ENCODE results near the gene IER5L. TPM values are rescaled to one million over a fixed set of nuclear protein-coding genes. Genes with fewer than 3 reads are reported as not detected.

The IER5L gene
- polyA plus RNA-seq, 1 donor (not counting 4 experiments of a cell fraction or from before 2014, with no cell fraction given) = 2.1 TPM

GRCh38 chr9:129194221-129194620 is 16.2 kb upstream of the IER5L start:
- FAIRE-seq = no peak
- H3K4me1 ChIP-seq (ENCODE audit: control insufficient read depth, extremely low read depth, insufficient read depth, low read length) = peaks cover 3% of the 10 kb centered on the region
- H3K27ac ChIP-seq (ENCODE audit: control insufficient read depth, insufficient read depth, low read length) = no peak overlapping the region

DNA sequence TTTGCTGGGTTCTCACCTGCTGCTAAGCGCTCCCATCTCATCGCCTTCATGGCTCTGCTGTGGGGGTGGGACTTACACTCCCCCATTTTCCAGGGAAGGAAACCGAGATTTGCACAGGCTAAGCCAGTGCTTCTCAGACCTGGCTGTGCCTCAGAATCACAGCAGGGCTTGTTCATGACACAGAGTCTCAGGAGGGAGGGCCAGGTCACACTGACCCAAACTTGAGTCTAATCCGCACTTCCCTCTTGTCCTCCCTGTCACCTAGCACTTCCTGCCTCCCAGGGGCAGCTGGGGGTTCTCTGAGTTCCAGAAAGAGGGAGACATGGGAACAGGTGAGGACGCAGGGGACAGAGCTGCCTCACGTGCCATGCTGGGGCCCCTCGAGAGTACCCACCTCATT is 15.6 kb upstream of the IER5L start:
- Histone ChIP-seq H3K4me3 (ENCODE audit: control insufficient read depth in 2 of 3, extremely low read depth in 1 of 3, insufficient read depth in 2 of 3, low read depth in 1 of 3, low read length in 3 of 3) (no peak overlapping the region), H3K9ac (ENCODE audit: control insufficient read depth, extremely low read depth, insufficient read depth, low read length) (no peak overlapping the region), H3K27ac (ENCODE audit: control insufficient read depth, insufficient read depth, low read length) (no peak overlapping the region), H4K20me1 (ENCODE audit: control insufficient read depth, extremely low read depth, insufficient read depth, low read length) (no peaks in the 10 kb centered on the region), H3K4me1 (ENCODE audit: control insufficient read depth, extremely low read depth, insufficient read depth, low read length) (peaks cover 2% of the 10 kb centered on the region), H3K36me3 (ENCODE audit: control insufficient read depth in 2 of 2, extremely low read depth in 1 of 2, insufficient read depth in 2 of 2, low read length in 2 of 2) (no peaks in the 10 kb centered on the region), H3K79me2 (ENCODE audit: control insufficient read depth, insufficient read depth, low read length) (no peaks in the 10 kb centered on the region), H3K9me3 (ENCODE audit: control insufficient read depth, low read depth, low read length) (no peaks in the 10 kb centered on the region), H3K4me2 (ENCODE audit: control insufficient read depth, extremely low read depth, insufficient read depth, low read depth, low read length) (no peak overlapping the region), H2AFZ (ENCODE audit: control insufficient read depth, low read length) (no peak overlapping the region), H3K9me1 (ENCODE audit: control insufficient read depth, extremely low read depth, insufficient read depth, low read length) (no peaks in the 10 kb centered on the region), H3K27me3 (ENCODE audit: control insufficient read depth, extremely low read depth, insufficient read depth, low read length) (peaks cover 7% of the 10 kb centered on the region)
- dilution Hi-C loops (cut with MboI; ENCODE audit: extremely low pct_ligation_motif_present, low sequenced_read_pairs) = no loop called here
- TF ChIP-seq EZH2 (IDR thresholded peaks at IDR 0.05; ENCODE audit: low read length) (no peak), CTCF (optimal IDR thresholded peaks at IDR 0.05 in 1 of 3, IDR thresholded peaks at IDR 0.05 in 1 of 3, conservative IDR thresholded peaks at IDR 0.05 in 1 of 3; ENCODE audit: extremely low read depth in 1 of 3, insufficient read depth in 2 of 3, low read length in 3 of 3) (no peak)
- DNase-seq (ENCODE audit: low read depth, low spot score) = no peak
- FAIRE-seq = no peak

More at GRCh38 chr9:129194221-129194620, 16.2 kb upstream of the IER5L start:
- TF ChIP-seq CTCF (optimal IDR thresholded peaks at IDR 0.05 in 1 of 3, IDR thresholded peaks at IDR 0.05 in 1 of 3, conservative IDR thresholded peaks at IDR 0.05 in 1 of 3; ENCODE audit: extremely low read depth in 1 of 3, insufficient read depth in 2 of 3, low read length in 3 of 3) = no peak
- TF ChIP-seq EZH2 (IDR thresholded peaks at IDR 0.05; ENCODE audit: low read length) = no peak
- Histone ChIP-seq H3K79me2 (ENCODE audit: control insufficient read depth, insufficient read depth, low read length) (no peaks in the 10 kb centered on the region), H2AFZ (ENCODE audit: control insufficient read depth, low read length) (no peak overlapping the region), H3K4me2 (ENCODE audit: control insufficient read depth, extremely low read depth, insufficient read depth, low read depth, low read length) (no peak overlapping the region), H3K4me3 (ENCODE audit: control insufficient read depth in 2 of 3, extremely low read depth in 1 of 3, insufficient read depth in 2 of 3, low read depth in 1 of 3, low read length in 3 of 3) (no peak overlapping the region), H3K27me3 (ENCODE audit: control insufficient read depth, extremely low read depth, insufficient read depth, low read length) (peaks cover 7% of the 10 kb centered on the region), H3K9me1 (ENCODE audit: control insufficient read depth, extremely low read depth, insufficient read depth, low read length) (no peaks in the 10 kb centered on the region), H3K9ac (ENCODE audit: control insufficient read depth, extremely low read depth, insufficient read depth, low read length) (no peak overlapping the region), H3K36me3 (ENCODE audit: control insufficient read depth in 2 of 2, extremely low read depth in 1 of 2, insufficient read depth in 2 of 2, low read length in 2 of 2) (no peaks in the 10 kb centered on the region), H4K20me1 (ENCODE audit: control insufficient read depth, extremely low read depth, insufficient read depth, low read length) (no peaks in the 10 kb centered on the region), H3K9me3 (ENCODE audit: control insufficient read depth, low read depth, low read length) (no peaks in the 10 kb centered on the region)
- no peak for DNase-seq (ENCODE audit: low read depth, low spot score)
- dilution Hi-C loops (cut with MboI; ENCODE audit: extremely low pct_ligation_motif_present, low sequenced_read_pairs) = no loop called here
